Measurements from ENCODE around the gene CEACAM5.
"Not testable (repeated sequence)": the region's sequence is repeated elsewhere in the genome, so short reads cannot be mapped to it uniquely, and the experiment has no call there.

Gene CEACAM5

DNA sequence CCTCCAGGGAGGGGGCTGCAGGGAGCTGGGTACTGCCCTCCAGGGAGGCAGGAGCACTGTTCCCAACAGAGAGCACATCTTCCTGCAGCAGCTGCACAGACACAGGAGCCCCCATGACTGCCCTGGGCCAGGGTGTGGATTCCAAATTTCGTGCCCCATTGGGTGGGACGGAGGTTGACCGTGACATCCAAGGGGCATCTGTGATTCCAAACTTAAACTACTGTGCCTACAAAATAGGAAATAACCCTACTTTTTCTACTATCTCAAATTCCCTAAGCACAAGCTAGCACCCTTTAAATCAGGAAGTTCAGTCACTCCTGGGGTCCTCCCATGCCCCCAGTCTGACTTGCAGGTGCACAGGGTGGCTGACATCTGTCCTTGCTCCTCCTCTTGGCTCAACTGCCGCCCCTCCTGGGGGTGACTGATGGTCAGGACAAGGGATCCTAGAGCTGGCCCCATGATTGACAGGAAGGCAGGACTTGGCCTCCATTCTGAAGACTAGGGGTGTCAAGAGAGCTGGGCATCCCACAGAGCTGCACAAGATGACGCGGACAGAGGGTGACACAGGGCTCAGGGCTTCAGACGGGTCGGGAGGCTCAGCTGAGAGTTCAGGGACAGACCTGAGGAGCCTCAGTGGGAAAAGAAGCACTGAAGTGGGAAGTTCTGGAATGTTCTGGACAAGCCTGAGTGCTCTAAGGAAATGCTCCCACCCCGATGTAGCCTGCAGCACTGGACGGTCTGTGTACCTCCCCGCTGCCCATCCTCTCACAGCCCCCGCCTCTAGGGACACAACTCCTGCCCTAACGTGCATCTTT, 7.8 kb upstream of the CEACAM5 start:
- DNase-seq (ENCODE audit: low spot score) = no peak

DNA sequence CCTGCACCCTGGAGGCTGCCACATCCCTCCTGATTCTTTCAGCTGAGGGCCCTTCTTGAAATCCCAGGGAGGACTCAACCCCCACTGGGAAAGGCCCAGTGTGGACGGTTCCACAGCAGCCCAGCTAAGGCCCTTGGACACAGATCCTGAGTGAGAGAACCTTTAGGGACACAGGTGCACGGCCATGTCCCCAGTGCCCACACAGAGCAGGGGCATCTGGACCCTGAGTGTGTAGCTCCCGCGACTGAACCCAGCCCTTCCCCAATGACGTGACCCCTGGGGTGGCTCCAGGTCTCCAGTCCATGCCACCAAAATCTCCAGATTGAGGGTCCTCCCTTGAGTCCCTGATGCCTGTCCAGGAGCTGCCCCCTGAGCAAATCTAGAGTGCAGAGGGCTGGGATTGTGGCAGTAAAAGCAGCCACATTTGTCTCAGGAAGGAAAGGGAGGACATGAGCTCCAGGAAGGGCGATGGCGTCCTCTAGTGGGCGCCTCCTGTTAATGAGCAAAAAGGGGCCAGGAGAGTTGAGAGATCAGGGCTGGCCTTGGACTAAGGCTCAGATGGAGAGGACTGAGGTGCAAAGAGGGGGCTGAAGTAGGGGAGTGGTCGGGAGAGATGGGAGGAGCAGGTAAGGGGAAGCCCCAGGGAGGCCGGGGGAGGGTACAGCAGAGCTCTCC, 6.9 kb upstream of the CEACAM5 start:
- DNase-seq (ENCODE audit: low spot score) = no peak

DNA sequence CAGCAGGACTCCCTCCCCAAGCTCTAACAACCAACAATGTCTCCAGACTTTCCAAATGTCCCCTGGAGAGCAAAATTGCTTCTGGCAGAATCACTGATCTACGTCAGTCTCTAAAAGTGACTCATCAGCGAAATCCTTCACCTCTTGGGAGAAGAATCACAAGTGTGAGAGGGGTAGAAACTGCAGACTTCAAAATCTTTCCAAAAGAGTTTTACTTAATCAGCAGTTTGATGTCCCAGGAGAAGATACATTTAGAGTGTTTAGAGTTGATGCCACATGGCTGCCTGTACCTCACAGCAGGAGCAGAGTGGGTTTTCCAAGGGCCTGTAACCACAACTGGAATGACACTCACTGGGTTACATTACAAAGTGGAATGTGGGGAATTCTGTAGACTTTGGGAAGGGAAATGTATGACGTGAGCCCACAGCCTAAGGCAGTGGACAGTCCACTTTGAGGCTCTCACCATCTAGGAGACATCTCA, 6.2 kb upstream of the CEACAM5 start:
- no peak for DNase-seq (ENCODE audit: low spot score)

DNA sequence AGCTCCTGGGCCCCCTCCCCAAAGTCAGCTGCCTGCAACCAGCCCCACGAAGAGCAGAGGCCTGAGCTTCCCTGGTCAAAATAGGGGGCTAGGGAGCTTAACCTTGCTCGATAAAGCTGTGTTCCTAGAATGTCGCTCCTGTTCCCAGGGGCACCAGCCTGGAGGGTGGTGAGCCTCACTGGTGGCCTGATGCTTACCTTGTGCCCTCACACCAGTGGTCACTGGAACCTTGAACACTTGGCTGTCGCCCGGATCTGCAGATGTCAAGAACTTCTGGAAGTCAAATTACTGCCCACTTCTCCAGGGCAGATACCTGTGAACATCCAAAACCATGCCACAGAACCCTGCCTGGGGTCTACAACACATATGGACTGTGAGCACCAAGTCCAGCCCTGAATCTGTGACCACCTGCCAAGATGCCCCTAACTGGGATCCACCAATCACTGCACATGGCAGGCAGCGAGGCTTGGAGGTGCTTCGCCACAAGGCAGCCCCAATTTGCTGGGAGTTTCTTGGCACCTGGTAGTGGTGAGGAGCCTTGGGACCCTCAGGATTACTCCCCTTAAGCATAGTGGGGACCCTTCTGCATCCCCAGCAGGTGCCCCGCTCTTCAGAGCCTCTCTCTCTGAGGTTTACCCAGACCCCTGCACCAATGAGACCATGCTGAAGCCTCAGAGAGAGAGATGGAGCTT, 4.7 kb upstream of the CEACAM5 start:
- DNase-seq (ENCODE audit: low spot score) = no peak

- no peak for DNase-seq (ENCODE audit: low spot score)
These were observed 2.8 kb upstream of the CEACAM5 start for GRCh38 chr19:41705393-41706174.

- DNase-seq (ENCODE audit: low spot score) = peak; percentile 88
These were observed 1.5 kb upstream of the CEACAM5 start for GRCh38 chr19:41706741-41707501.

DNA sequence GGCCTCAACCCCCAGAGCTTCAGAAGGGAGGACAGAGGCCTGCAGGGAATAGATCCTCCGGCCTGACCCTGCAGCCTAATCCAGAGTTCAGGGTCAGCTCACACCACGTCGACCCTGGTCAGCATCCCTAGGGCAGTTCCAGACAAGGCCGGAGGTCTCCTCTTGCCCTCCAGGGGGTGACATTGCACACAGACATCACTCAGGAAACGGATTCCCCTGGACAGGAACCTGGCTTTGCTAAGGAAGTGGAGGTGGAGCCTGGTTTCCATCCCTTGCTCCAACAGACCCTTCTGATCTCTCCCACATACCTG, 969 bp upstream of the CEACAM5 start:
- no peak for DNase-seq (ENCODE audit: low spot score)

GRCh38 chr19:41707871-41708371, 505 bp upstream of the CEACAM5 start:
- no peak for DNase-seq (ENCODE audit: low spot score)

DNA sequence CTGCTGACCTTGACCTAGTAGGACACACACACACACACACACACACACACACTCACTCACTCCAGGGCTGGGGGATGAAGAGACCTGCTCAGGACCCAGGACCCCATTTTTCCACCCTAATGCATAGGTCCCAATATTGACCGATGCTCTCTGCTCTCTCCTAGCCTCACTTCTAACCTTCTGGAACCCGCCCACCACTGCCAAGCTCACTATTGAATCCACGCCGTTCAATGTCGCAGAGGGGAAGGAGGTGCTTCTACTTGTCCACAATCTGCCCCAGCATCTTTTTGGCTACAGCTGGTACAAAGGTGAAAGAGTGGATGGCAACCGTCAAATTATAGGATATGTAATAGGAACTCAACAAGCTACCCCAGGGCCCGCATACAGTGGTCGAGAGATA, 1.1 kb downstream of the CEACAM5 start:
- DNase-seq (ENCODE audit: low spot score) = not testable (repeated sequence)

- DNase-seq (ENCODE audit: low spot score) = no peak
These were observed 1.7 kb downstream of the CEACAM5 start for GRCh38 chr19:41709951-41710645.

- no peak for DNase-seq (ENCODE audit: low spot score)
These were observed 3.2 kb downstream of the CEACAM5 start for GRCh38 chr19:41711376-41712261.

DNA sequence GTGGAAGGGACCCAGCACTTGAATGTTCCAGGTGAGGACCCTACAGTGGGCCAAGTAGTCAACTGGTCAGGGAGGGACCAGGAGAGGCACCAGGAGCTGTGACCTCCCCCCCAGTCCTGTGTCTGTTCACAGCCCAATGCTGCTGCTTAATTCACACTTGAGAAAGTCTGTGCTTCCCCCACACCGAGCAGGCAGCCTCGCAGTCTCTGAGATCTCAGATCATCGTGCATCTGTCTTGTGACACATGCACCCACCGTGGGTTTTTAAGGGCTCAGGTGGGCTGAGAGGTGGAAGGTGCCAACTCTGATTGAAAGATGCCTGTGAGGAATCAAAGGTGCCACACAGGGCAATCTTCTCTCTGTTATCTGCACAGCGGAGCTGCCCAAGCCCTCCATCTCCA, 6.2 kb downstream of the CEACAM5 start:
- DNase-seq (ENCODE audit: low spot score) = no peak

DNA sequence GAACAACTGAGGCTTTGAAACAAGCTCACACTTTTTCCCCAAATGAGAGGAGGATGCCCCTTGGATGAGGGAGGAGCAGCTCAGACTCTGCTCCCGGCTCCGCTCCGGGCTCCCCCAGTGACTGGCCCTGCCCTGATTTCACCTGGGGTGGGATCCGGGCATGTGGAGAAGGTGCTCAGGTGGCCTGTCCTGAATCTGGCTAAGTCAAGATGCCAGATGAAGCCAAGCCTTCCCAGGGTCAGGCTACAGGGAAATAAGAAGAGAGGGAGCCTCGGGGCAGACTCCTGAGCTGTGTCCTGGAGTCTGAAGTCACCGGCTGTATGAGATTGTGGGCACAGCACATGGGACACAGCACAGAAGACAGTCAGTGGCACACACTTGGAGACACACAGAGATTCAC, 10.3 kb downstream of the CEACAM5 start:
- no peak for DNase-seq (ENCODE audit: low spot score)

DNA sequence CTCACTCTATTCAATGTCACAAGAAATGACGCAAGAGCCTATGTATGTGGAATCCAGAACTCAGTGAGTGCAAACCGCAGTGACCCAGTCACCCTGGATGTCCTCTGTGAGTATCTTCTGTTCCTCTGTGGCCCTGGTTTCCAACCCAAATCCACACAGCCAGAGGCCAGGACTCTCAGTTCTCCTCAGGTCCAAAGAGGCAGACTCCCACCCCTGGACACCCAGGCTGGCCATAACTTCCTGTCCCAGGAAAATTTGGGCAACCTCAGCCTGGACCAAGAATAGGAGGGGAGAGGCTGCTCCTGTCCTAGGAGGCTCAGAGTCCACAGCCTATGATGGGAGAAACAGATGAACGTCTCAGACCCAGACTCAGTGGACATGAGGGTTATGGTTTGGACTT, 11.7 kb downstream of the CEACAM5 start:
- no peak for DNase-seq (ENCODE audit: low spot score)

- no peak for DNase-seq (ENCODE audit: low spot score)
These were observed 18.1 kb downstream of the CEACAM5 start for GRCh38 chr19:41726493-41726892.

- DNase-seq (ENCODE audit: low spot score) = no peak
These were observed 25.7 kb downstream of the CEACAM5 start for GRCh38 chr19:41734156-41734555.

GRCh38 chr19:41734585-41734984, 26.2 kb downstream of the CEACAM5 start:
- no peak for DNase-seq (ENCODE audit: low spot score)

- no peak for DNase-seq (ENCODE audit: low spot score)
These were observed 26.7 kb downstream of the CEACAM5 start for GRCh38 chr19:41735071-41735600.

GRCh38 chr19:41739361-41739760, 30.9 kb downstream of the CEACAM5 start:
- no peak for DNase-seq (ENCODE audit: low spot score)

Measured in germinal center (tissue), 1 donor.